Measurements from ENCODE around the gene ARFRP1. TPM values are rescaled to one million over a fixed set of nuclear protein-coding genes. Genes with fewer than 3 reads are reported as not detected.

The ARFRP1 gene
- total and polyA plus RNA-seq, 2 donors (not counting 1 experiment from before 2014, with no cell fraction given) = 41.0 to 75.5 TPM

DNA sequence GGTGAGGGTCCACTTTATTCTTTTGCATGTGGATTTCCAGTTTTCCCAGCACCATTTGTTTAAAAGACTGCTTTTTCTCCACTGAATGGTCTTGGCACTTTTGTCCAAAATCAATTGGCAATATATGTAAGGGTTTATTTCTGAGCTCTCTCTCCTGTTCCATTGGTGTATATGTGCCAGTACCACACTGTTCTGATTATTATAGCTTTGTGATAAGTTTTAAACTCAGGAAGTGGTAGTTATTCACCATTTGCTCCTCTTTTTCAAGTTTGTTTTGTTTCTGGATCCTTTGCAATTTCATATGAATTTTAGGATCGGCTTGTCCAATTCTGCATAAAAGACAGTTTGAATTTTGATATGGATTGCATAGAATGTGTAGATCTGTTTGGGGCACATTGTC, 4.4 kb upstream of the ARFRP1 start:
- peaks cover 2 to 38% of the 10 kb centered on the region in 2 experiments for H3K36me3 ChIP-seq (replicated peaks in 1 of 2; ENCODE audit: control extremely low read depth in 1 of 2, control insufficient read depth in 1 of 2, extremely low read depth in 1 of 2, insufficient read depth in 2 of 2, low read length in 1 of 2)
- Mint-ChIP-seq H3K27ac (no peak overlapping the region), H3K4me3 (no peak overlapping the region), H3K9me3 (ENCODE audit: insufficient read depth) (peaks cover 2% of the 10 kb centered on the region), H3K4me1 (peaks cover 29% of the 10 kb centered on the region), H3K27me3 (no peaks in the 10 kb centered on the region)
- TF ChIP-seq, protein P1, sequence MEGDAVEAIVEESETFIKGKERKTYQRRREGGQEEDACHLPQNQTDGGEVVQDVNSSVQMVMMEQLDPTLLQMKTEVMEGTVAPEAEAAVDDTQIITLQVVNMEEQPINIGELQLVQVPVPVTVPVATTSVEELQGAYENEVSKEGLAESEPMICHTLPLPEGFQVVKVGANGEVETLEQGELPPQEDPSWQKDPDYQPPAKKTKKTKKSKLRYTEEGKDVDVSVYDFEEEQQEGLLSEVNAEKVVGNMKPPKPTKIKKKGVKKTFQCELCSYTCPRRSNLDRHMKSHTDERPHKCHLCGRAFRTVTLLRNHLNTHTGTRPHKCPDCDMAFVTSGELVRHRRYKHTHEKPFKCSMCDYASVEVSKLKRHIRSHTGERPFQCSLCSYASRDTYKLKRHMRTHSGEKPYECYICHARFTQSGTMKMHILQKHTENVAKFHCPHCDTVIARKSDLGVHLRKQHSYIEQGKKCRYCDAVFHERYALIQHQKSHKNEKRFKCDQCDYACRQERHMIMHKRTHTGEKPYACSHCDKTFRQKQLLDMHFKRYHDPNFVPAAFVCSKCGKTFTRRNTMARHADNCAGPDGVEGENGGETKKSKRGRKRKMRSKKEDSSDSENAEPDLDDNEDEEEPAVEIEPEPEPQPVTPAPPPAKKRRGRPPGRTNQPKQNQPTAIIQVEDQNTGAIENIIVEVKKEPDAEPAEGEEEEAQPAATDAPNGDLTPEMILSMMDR (IDR thresholded peaks at IDR 0.05) = no peak
- no peak for TF ChIP-seq EZH2 (IDR thresholded peaks at IDR 0.05; ENCODE audit: borderline replicate concordance, insufficient read depth, low read depth, low read length, poor library complexity, severe bottlenecking)
- H3K4me1 ChIP-seq (ENCODE audit: control insufficient read depth in 2 of 2, insufficient read depth in 2 of 2, low read length in 2 of 2) = peaks cover 8 to 13% of the 10 kb centered on the region in 2 donors
- H2AFZ ChIP-seq (ENCODE audit: insufficient read depth, low read depth, low read length, poor library complexity, severe bottlenecking) = no peak overlapping the region
- H3K27me3 ChIP-seq (replicated peaks in 1 of 4; ENCODE audit: control extremely low read depth in 1 of 4, control insufficient read depth in 3 of 4, insufficient read depth in 4 of 4, low read length in 3 of 4) = no peaks in the 10 kb centered on the region
- peaks cover 55% of the 10 kb centered on the region for H4K20me1 ChIP-seq (ENCODE audit: control insufficient read depth, insufficient read depth, low read length, poor library complexity, severe bottlenecking)
- CTCF ChIA-PET = interaction anchor here (1.2 kb wide), 1 partner anchor 24 kb away, joined by 3 read pairs; the partner anchor contains the start of gene LIME1
- H3K4me3 ChIP-seq (ENCODE audit: control extremely low read depth in 1 of 5, extremely low read depth in 1 of 5, insufficient read depth in 1 of 5, low read depth in 2 of 5, low read length in 4 of 5) = no peak overlapping the region
- no peak overlapping the region for H3K27ac ChIP-seq (ENCODE audit: low read length in 2 of 2)
- POLR2A ChIA-PET = no interaction called here
- H3K9me3 ChIP-seq (ENCODE audit: control extremely low read depth in 1 of 3, control insufficient read depth in 2 of 3, insufficient read depth in 1 of 3, low read length in 2 of 3) = peaks cover 1 to 20% (median 7%) of the 10 kb centered on the region in 3 donors
- ATAC-seq (ENCODE audit: low read depth) (no peak), DNase-seq (no peak)
- H3K9ac ChIP-seq (ENCODE audit: low read length) = no peak overlapping the region
- WGBS (ENCODE audit: insufficient coverage) = no CpG with 5 or more reads among the region's 1 CpG
- no peak overlapping the region for H3K4me2 ChIP-seq (replicated peaks; ENCODE audit: low read depth, low read length, poor library complexity, severe bottlenecking)
- intact Hi-C loops (cut with micrococcal nuclease) = no loop called here
- H3K79me2 ChIP-seq (ENCODE audit: control insufficient read depth, insufficient read depth, low read length) = peaks cover 88% of the 10 kb centered on the region

DNA sequence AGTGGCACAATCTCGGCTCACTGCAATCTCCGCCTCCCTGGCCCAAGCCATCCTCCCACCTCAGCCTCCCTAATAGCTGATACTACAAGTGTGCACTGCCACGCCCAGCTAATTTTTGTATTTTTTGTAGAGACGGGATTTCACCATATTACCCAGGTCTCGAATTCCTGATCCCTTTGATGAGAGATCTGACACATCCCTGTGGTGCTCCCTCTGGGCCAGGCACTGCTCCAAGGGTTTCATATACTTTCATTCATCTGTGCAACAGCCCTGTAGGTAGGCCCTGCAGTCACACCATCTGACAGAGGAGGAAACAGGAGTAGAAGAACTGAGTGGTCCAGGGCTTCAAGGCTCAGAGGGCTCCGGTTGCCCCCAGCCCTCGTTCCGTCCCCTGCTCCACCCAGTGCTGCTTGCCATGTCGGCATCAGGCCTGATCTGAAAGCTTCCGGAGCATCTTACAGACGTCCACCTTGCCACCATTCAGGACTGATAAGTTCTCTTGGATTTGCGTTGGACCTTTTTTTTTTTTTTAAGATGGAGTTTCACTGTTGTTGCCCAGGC, 3.4 kb upstream of the ARFRP1 start:
- Histone ChIP-seq H4K20me1 (ENCODE audit: control insufficient read depth, insufficient read depth, low read length, poor library complexity, severe bottlenecking) (peaks cover 66% of the 10 kb centered on the region), H3K27ac (ENCODE audit: low read length in 2 of 2) (no peak overlapping the region), H3K9me3 (ENCODE audit: control extremely low read depth in 1 of 3, control insufficient read depth in 2 of 3, insufficient read depth in 1 of 3, low read length in 2 of 3) (peaks cover 1 to 20% (median 7%) of the 10 kb centered on the region in 3 donors), H3K4me3 (ENCODE audit: control extremely low read depth in 1 of 5, extremely low read depth in 1 of 5, insufficient read depth in 1 of 5, low read depth in 2 of 5, low read length in 4 of 5) (no peak overlapping the region), H3K4me2 (replicated peaks; ENCODE audit: low read depth, low read length, poor library complexity, severe bottlenecking) (no peak overlapping the region), H2AFZ (ENCODE audit: insufficient read depth, low read depth, low read length, poor library complexity, severe bottlenecking) (no peak overlapping the region), H3K79me2 (ENCODE audit: control insufficient read depth, insufficient read depth, low read length) (peaks cover 88% of the 10 kb centered on the region), H3K4me1 (ENCODE audit: control insufficient read depth in 2 of 2, insufficient read depth in 2 of 2, low read length in 2 of 2) (peaks cover 18 to 24% of the 10 kb centered on the region in 2 donors), H3K9ac (ENCODE audit: low read length) (no peak overlapping the region), H3K27me3 (replicated peaks in 1 of 4; ENCODE audit: control extremely low read depth in 1 of 4, control insufficient read depth in 3 of 4, insufficient read depth in 4 of 4, low read length in 3 of 4) (no peaks in the 10 kb centered on the region), H3K36me3 (replicated peaks in 1 of 2; ENCODE audit: control extremely low read depth in 1 of 2, control insufficient read depth in 1 of 2, extremely low read depth in 1 of 2, insufficient read depth in 2 of 2, low read length in 1 of 2) (peaks cover 2 to 39% of the 10 kb centered on the region in 2 experiments)
- H3K27me3 Mint-ChIP-seq = no peaks in the 10 kb centered on the region
- intact Hi-C loops (cut with micrococcal nuclease) = no loop called here
- DNase-seq (no peak), ATAC-seq (ENCODE audit: low read depth) (no peak)
- ChIA-PET CTCF (no interaction called here), POLR2A (interaction anchor here (0.7 kb wide), 2 partner anchors 83 to 329 kb away, joined by 4 to 5 read pairs; no protein-coding TSS in a partner anchor)
- peaks cover 37% of the 10 kb centered on the region for H3K4me1 Mint-ChIP-seq
- peaks cover 2% of the 10 kb centered on the region for H3K9me3 Mint-ChIP-seq (ENCODE audit: insufficient read depth)
- H3K27ac Mint-ChIP-seq = no peak overlapping the region
- TF ChIP-seq, protein P1 (IDR thresholded peaks at IDR 0.05) = no peak
- TF ChIP-seq EZH2 (IDR thresholded peaks at IDR 0.05; ENCODE audit: borderline replicate concordance, insufficient read depth, low read depth, low read length, poor library complexity, severe bottlenecking) = no peak
- H3K4me3 Mint-ChIP-seq = no peak overlapping the region
- 96% methylated on average over 11 of the region's 12 CpGs for WGBS (ENCODE audit: insufficient coverage)
